Subcutaneous adipose tissue (tissue), 4 donors: ENCODE data around the gene UBAP2. TPM values are rescaled to one million over a fixed set of nuclear protein-coding genes. Genes with fewer than 3 reads are reported as not detected.

Experiments used
- CTCF ChIP-seq: fragments of 450-650 bp; IDR thresholded peaks from one replicate; pipeline ENCODE4 v1.5.1; 2016; ENCODE audit warnings: low read depth, mild to moderate bottlenecking, control low read depth, antibody characterized with exemption, moderate library complexity
- small RNA-seq: library from RNA; depleted of rRNA; stranded (forward); fragments of <200 nt; gene quantifications from one replicate; pipeline ENCODE3, GENCODE V24; 2016
- total RNA-seq, 4 donors: library from RNA; depleted of rRNA; stranded (reverse); fragments of >200 nt; gene quantifications; one replicate each; pipeline ENCODE4 v1.1.0, GENCODE V29; 2016

The UBAP2 gene
- total RNA-seq, 4 donors from 2014 or later = 20.5 to 29.6 (median 22.7) TPM

DNA sequence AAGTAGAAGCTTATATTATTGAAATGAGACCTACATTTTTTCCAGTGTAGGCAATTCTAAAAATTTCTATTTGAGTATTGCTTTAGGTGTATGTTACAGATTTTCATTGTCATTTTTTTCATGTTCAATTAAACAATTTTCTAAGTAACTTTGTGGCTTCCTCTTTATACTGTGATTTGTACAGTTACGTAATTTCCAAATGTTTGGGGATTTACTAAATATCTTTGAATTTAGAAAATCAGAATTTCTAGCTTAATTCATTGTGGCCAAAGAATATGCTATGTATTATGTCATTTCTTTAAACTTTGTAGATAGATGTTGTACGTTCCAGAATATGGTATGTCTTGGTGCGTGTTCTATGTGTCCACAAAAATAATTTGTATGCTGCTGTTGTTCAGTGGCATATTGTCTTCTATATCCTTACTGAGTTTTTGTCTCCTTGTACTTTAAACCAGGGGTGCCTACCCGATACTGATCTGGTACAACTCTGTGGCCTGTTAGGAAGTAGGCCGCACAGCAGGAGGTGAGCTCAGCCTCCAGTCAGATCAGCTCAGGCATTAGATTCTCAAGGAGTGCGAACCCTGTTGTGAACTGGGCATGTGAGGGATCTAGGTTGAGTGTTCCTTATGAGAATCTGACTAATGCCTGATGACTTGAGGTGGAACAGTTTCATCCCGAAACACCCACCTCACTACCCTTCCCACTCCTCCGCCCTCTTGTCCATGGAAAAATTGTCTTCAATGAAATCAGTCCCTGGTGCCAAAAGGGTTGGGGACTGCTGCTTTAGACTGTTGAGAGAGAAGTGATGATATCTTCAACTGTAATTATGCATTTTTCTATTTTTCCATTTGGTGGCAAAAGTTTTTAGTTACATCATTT lies 168.2 kb downstream of the UBAP2 start:
- no peak for TF ChIP-seq CTCF

DNA sequence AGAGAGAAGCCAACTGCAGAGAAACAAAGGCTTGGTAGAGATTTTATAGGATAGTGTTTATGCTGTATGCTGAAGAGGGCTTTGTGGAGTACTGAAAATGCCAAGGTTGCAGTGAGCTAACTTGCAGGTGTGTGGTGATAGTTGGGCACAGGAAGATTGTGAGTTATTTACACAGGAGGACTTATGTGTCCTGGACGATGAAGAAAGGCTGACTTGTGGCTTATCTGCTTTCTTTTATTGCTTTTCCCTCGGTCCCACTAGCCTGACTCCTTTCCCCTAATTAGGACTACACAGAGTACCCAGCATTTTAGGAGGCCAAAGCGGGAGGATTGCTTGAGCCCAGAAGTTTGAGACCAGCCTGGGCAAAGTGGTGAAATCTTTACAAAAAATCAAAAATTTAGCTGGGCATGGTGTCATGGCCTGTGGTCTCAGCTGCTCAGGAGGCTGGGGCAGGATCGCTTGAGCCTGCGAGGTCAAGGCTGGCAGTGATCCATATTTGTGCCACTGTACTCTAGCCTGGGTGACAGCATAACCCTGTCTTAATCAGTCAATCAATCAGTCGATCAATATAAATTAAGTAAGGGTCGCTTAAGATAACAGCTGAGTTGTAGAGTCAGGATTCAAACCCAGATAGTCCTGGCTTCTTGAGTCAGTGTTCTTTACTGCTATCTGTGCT lies 169.9 kb downstream of the UBAP2 start:
- no peak for TF ChIP-seq CTCF

DNA sequence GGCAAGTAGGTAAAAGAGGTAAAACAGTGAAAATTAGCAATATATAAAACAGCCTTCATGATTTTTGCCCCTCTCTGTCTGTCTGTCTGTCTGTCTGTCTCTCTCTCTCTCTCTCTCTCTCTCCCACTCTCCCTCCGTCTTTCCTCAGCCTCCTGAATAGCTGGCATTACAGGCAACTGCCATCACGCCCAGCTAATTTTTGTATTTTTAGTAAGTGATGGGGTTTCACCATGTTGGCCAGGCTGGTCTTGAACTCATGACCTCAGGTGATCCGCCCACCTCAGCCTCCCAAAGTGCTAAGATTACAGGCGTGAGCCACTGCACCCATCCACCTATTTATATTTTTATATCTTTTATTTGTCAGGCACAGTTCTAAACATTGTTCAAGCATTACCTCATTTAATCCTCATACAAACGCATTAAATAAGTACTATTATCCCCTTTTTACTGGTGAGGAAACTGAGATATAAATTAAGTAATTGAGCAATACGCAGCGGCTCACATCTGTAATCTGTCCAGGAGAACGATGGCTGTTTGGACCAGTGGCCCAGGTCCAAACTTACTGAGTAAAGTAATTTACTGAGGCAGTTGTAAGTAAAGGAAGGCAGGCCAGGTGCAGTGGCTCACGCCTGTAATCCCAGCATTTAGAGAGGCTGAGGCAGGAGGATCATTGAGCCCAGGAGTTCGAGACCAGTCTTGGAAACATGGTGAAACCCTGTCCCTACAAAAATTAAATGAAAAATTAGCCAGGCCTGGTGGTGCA lies 170.8 kb downstream of the UBAP2 start:
- TF ChIP-seq CTCF = no peak

Small RNA genes within 50 kb of the gene (small RNA-seq; reads per million reads assigned to genes)
- gene RN7SKP114 (not detected), gene SNORD121A (102 reads per million, percentile 97 among the genes with 10 or more reads in this experiment), gene SNORD121B (not detected)

Other genes starting within 250 kb of the UBAP2 start
- gene UBE2R2, start 231.7 kb downstream of the UBAP2 start, total RNA-seq = 10 to 100 TPM; 32.4 to 36.9 (median 35.1) TPM
- gene DCAF12, start 77.8 kb upstream of the UBAP2 start, total RNA-seq = 10 to 100 TPM; 24.1 to 33.5 (median 31.0) TPM
- 10 to 100 TPM; 31.6 to 52.2 (median 42.3) TPM for gene UBAP1, start 130.2 kb upstream of the UBAP2 start, total RNA-seq